ENCODE results near the gene WNT6. TPM values are rescaled to one million over a fixed set of nuclear protein-coding genes. Genes with fewer than 3 reads are reported as not detected.

The WNT6 gene
- total RNA-seq, 2 donors from 2014 or later: 0.19 TPM

DNA sequence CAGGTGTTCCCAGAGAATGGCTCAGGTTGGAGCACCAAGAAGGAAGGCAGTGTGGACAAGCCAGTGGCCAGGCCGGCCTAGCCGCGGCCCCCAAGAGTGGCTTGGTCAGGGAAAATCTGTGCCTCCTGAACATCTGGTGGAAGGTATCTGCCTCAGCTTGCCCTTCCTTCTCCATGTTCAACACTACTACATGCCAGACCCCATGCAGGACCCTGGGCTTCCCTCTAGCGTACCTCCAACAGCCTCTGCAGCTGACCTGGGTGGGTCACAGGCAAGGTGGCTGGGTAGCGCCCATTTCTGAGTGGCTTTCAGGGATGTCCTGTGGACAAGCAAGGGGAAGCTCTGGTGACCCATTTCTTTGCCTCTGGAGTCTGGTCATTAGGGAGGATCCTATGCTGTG is 28.7 kb downstream of the WNT6 start:
- peaks cover 33% of the 10 kb centered on the region for H3K4me1 Mint-ChIP-seq (ENCODE audit: low read depth)
- H3K36me3 Mint-ChIP-seq (ENCODE audit: insufficient read depth in 2 of 2): peaks cover 0 to 1% of the 10 kb centered on the region in 2 donors
- no peak overlapping the region for H3K27ac Mint-ChIP-seq
- no peaks in the 10 kb centered on the region for H3K9me3 Mint-ChIP-seq
- DNase-seq (no peak), ATAC-seq (replicated peaks in 1 of 2) (no peak)
- H3K4me3 Mint-ChIP-seq: no peak overlapping the region
- H3K27me3 Mint-ChIP-seq (ENCODE audit: low read depth): peaks cover 12% of the 10 kb centered on the region

DNA sequence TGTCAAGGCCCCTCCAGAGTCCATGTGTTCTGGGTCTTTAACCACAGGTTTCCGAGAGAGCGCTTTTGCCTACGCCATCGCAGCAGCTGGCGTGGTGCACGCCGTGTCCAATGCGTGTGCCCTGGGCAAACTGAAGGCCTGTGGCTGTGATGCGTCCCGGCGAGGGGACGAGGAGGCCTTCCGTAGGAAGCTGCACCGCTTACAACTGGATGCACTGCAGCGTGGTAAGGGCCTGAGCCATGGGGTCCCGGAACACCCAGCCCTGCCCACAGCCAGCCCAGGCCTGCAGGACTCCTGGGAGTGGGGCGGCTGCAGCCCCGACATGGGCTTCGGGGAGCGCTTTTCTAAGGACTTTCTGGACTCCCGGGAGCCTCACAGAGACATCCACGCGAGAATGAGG is 30.3 kb downstream of the WNT6 start:
- Mint-ChIP-seq H3K36me3 (ENCODE audit: insufficient read depth in 2 of 2) (peaks cover 0 to 3% of the 10 kb centered on the region in 2 donors), H3K4me1 (ENCODE audit: low read depth) (peaks cover 43% of the 10 kb centered on the region), H3K27ac (no peak overlapping the region), H3K27me3 (ENCODE audit: low read depth) (peaks cover 12% of the 10 kb centered on the region), H3K9me3 (no peaks in the 10 kb centered on the region), H3K4me3 (no peak overlapping the region)
- ATAC-seq (replicated peaks in 1 of 2) (no peak), DNase-seq (no peak)

DNA sequence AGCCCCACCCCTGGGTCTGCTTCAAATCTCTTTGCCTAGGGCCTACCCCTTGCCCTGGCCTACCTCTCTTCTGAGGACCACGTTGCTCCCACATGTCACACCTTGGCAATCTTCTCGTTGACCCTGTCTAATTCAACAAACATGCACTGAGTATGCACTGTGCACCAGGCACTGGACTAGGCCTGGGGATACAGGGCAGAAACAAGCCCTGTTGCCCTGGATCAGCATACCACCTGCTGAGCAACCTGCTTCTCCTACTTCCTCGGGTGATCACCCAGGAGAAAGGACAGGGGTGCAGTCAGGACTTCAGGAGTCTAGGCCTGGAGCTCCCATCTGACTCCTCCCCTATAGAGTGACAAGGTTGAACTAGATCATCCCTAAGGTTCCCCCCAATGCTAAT is 30.8 kb downstream of the WNT6 start:
- Mint-ChIP-seq H3K27ac (no peak overlapping the region), H3K36me3 (ENCODE audit: insufficient read depth in 2 of 2) (peaks cover 0 to 3% of the 10 kb centered on the region in 2 donors), H3K4me1 (ENCODE audit: low read depth) (peaks cover 43% of the 10 kb centered on the region), H3K27me3 (ENCODE audit: low read depth) (peaks cover 8% of the 10 kb centered on the region), H3K9me3 (no peaks in the 10 kb centered on the region), H3K4me3 (no peak overlapping the region)
- DNase-seq (no peak), ATAC-seq (replicated peaks in 1 of 2) (no peak)

DNA sequence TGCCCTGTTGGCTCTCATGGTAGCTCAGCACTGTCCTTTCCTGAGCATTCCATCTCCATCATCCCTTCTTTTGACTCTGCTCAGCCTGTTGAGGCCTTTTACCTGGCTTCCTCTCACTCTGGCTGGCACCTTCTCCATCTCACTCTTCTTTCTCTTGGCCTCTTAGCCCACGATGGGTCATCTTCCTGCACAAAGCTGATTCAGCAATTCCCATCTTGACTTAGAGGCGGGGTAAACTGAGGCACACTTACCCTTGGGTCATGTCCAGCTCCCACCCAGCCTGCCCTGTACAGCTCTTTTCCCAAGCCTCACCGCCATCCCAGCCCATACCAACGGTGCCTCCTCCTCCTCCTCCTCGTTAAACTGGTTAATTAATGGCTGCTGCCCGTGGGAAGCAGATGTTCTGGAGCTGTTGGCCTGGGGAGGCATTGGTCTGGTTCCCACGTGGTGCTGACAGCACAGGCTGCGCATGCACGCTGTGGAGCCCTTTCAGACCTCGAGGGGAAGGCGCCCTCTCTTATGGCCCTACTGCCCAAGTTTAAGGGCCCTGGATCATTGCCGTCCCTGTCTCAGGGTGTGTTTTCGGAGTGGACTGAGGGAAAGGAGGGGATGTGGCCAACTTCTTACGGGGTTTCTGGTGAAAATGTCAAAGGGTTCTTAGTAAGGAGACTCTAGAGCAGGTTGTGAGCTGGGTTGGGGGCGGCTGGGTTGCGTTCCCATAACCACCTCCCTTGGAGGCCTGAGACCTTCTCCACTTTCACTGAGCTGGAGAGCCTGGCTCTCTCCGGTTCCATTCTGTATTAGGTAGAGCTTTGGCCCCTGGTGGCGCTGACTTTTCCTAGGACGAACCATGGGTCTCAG is 31.9 kb downstream of the WNT6 start:
- Mint-ChIP-seq H3K36me3 (ENCODE audit: insufficient read depth in 2 of 2) (peaks cover 0 to 3% of the 10 kb centered on the region in 2 donors), H3K27ac (peak overlapping the region; percentile 58), H3K27me3 (ENCODE audit: low read depth) (peaks cover 8% of the 10 kb centered on the region), H3K4me1 (ENCODE audit: low read depth) (peaks cover 53% of the 10 kb centered on the region), H3K9me3 (no peaks in the 10 kb centered on the region), H3K4me3 (peak overlapping the region; percentile 56 to 71)
- ATAC-seq (replicated peaks in 1 of 2) (no peak), DNase-seq (no peak)

DNA sequence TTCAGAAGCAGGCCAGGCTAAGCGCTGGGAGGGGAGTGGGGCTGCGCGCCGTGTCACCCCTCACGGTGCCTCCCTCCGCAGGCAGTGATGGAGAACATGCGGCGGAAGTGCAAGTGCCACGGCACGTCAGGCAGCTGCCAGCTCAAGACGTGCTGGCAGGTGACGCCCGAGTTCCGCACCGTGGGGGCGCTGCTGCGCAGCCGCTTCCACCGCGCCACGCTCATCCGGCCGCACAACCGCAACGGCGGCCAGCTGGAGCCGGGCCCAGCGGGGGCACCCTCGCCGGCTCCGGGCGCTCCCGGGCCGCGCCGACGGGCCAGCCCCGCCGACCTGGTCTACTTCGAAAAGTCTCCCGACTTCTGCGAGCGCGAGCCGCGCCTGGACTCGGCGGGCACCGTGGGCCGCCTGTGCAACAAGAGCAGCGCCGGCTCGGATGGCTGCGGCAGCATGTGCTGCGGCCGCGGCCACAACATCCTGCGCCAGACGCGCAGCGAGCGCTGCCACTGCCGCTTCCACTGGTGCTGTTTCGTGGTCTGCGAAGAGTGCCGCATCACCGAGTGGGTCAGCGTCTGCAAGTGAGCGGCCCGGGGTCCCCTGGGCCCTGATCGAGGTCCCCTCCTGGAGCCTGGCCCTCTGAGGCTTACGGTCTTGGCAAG is 33.2 kb downstream of the WNT6 start:
- DNase-seq (peak; percentile 89), ATAC-seq (replicated peaks in 1 of 2) (peak; percentile 68 to 70)
- Mint-ChIP-seq H3K27ac (peak overlapping the region; percentile 71), H3K9me3 (no peaks in the 10 kb centered on the region), H3K27me3 (ENCODE audit: low read depth) (peaks cover 8% of the 10 kb centered on the region), H3K4me3 (peak overlapping the region; percentile 69 to 83), H3K36me3 (ENCODE audit: insufficient read depth in 2 of 2) (peaks cover 0 to 3% of the 10 kb centered on the region in 2 donors), H3K4me1 (ENCODE audit: low read depth) (peaks cover 55% of the 10 kb centered on the region)

DNA sequence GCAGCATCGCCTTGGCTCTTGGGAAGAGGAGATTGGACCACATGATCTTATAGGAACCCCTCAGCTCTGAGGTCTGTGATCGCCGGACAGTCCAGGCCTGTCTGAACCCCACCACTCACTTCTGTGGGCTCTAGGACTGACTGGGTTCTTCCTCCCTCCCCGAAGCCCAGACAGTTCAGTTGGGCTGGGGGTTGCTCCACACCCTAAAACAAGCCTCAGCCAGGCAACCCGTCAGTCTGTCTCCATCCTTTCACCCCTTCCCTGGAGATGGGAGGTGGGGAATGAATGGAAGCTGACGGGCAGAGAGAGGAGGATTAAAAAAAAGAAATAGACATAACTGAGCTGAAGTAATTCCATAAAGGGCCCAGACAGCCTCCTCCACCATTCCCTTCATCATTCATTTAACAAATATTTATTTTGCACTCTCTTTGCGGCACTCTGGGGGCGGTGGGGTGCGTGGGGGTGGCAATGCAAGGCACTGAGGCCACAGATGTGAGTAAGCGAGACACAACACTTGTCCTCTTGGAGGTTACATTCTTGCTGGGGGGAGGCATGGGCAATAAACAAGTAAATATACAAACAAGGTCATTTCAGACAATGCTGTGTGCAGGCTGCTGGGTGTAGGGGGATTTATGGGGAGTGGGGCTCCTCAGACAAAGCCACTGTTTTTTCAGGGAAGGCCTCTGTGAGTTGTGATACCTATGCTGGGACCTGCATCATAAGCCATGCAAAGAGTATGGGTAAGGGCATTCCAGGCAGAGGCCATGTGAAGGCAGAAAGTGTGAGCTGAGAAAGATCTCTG is 33.9 kb downstream of the WNT6 start:
- Mint-ChIP-seq H3K36me3 (ENCODE audit: insufficient read depth in 2 of 2) (peaks cover 0 to 3% of the 10 kb centered on the region in 2 donors), H3K9me3 (no peaks in the 10 kb centered on the region), H3K27me3 (ENCODE audit: low read depth) (peaks cover 15% of the 10 kb centered on the region), H3K27ac (peak overlapping the region; percentile 71), H3K4me1 (ENCODE audit: low read depth) (peaks cover 62% of the 10 kb centered on the region), H3K4me3 (peak overlapping the region; percentile 69 to 83)
- ATAC-seq (replicated peaks in 1 of 2): no peak
- DNase-seq: no peak

DNA sequence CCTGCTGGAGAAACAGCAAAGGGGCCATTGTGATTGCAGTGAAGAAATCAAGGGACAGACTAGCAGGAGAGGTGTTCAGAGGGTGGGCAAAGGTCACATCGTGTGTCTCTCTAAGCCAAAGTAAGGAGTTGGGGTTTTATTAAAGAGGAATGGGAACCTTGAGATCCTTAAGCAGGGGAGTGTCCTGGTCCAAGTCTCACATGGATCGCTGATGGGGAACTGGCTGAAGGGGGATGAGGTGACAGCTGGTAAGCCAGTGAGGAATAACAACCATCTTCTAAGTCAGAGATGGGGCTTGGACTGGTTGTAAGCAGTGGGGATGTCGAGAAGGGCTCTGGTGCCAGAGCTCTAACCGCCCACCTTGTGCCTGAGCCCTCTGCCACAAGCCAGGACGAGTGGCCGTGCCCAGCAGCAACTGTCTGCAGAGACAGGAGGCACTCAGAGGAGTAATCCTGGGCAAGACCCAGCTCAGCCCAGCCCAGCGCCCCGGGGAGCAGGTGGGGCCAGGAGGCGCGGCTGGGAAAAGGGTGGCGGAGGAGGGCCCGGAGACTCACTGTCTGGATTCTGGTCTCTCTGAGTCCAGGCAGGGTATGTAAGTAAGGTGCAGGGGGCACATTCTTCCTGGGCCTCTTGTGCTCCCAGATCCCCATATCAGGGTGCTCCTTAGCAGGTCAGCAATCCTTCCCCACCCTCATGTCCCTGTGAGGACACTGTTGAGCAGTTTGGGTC is 34.7 kb downstream of the WNT6 start:
- H3K9me3 Mint-ChIP-seq: no peaks in the 10 kb centered on the region

DNA sequence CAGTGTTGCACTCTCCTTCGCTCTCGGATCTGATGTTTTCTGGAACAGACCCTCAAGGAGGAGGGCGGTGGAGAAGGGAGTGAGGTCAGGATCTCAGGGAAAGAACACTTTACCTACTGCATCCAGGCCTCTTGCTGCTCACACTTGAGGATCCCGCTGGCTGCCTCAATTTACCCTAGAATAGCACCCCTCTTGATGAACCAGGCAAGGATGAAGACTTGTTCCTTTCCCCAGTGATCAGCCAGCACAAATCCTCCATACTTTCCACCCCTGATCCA is 35.2 kb downstream of the WNT6 start:
- H3K9me3 Mint-ChIP-seq: no peaks in the 10 kb centered on the region
- peaks cover 66% of the 10 kb centered on the region for H3K4me1 Mint-ChIP-seq (ENCODE audit: low read depth)
- DNase-seq (no peak), ATAC-seq (replicated peaks in 1 of 2) (no peak)
- H3K4me3 Mint-ChIP-seq: peak overlapping the region; percentile 73 to 84
- H3K36me3 Mint-ChIP-seq (ENCODE audit: insufficient read depth in 2 of 2): peaks cover 0 to 3% of the 10 kb centered on the region in 2 donors
- H3K27ac Mint-ChIP-seq: no peak overlapping the region
- H3K27me3 Mint-ChIP-seq (ENCODE audit: low read depth): peaks cover 28% of the 10 kb centered on the region

More for the DNA sequence above, 34.7 kb downstream of the WNT6 start:
- peaks cover 66% of the 10 kb centered on the region for H3K4me1 Mint-ChIP-seq (ENCODE audit: low read depth)
- H3K4me3 Mint-ChIP-seq: peak overlapping the region; percentile 69 to 84
- no peak for DNase-seq
- H3K27me3 Mint-ChIP-seq (ENCODE audit: low read depth): peaks cover 22% of the 10 kb centered on the region
- H3K36me3 Mint-ChIP-seq (ENCODE audit: insufficient read depth in 2 of 2): peaks cover 0 to 3% of the 10 kb centered on the region in 2 donors
- no peak for ATAC-seq (replicated peaks in 1 of 2)
- no peak overlapping the region for H3K27ac Mint-ChIP-seq

DNA sequence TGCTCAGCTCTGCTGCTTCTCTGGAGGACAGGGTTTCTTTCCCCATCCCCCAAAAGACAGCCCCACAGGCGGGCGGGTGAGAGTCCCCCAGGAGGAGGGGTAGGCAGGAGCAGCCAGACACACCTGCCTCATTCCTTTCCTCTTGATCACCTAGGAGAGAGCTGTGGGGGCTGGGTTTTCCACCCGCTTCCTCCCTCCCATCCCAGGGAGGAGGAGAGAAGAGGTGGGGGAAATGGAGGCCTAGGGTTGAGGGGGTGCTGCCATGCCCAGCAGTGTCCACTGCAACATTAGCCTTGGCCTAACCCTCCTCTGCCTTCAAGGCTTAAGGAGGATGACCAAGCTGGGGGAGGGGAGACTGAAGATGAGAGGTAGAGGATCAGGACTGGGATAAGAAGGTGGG is 35.7 kb downstream of the WNT6 start:
- DNase-seq (no peak), ATAC-seq (replicated peaks in 1 of 2) (no peak)
- H3K27ac Mint-ChIP-seq: peak overlapping the region; percentile 30
- H3K9me3 Mint-ChIP-seq: no peaks in the 10 kb centered on the region
- H3K4me3 Mint-ChIP-seq: peak overlapping the region; percentile 73 to 84
- H3K4me1 Mint-ChIP-seq (ENCODE audit: low read depth): peaks cover 66% of the 10 kb centered on the region
- peaks cover 0 to 3% of the 10 kb centered on the region in 2 donors for H3K36me3 Mint-ChIP-seq (ENCODE audit: insufficient read depth in 2 of 2)
- peaks cover 29% of the 10 kb centered on the region for H3K27me3 Mint-ChIP-seq (ENCODE audit: low read depth)

DNA sequence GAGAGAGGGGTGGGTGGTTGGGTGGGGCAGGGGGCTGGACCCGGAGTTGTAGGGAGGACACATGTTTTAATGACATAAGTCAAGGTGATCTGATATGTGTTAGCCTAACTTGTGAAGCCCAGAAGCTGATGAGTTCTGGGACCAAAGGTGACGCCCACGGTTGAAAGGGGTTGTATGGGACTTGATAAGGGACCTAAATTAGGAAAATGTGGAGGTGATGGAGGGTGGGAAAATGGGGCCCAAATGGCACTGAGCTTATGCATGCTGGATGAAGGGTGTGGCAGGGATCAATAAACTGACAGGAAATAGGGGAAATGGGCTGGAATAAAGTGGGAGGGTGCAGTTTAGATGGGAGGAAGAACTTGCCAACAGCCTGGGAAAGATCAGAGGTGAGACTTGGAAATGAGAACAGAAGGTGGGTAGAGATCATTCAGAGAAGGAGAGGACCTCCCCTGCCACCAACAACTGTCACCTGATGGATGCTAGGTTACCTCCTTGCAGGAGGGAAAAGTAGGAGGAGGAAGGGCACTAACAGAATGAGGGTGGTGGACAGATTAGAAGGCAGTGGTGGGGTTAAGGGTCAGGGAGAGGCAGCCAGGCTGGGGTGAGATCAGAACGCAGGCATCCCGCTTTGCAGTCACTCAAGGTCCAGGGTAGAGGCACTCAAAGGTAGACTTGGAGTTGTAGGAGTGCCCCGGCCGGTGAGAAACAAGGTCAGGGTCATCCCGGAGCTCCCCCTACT is 36.3 kb downstream of the WNT6 start:
- Mint-ChIP-seq H3K9me3 (no peaks in the 10 kb centered on the region), H3K36me3 (ENCODE audit: insufficient read depth in 2 of 2) (peaks cover 0 to 3% of the 10 kb centered on the region in 2 donors), H3K4me3 (peak overlapping the region; percentile 73 to 84), H3K27ac (peak overlapping the region; percentile 36), H3K4me1 (ENCODE audit: low read depth) (peaks cover 66% of the 10 kb centered on the region), H3K27me3 (ENCODE audit: low read depth) (peaks cover 35% of the 10 kb centered on the region)
- no peak for DNase-seq
- peak in 1 of 2 donors; percentile 29 for ATAC-seq (replicated peaks in 1 of 2)

DNA sequence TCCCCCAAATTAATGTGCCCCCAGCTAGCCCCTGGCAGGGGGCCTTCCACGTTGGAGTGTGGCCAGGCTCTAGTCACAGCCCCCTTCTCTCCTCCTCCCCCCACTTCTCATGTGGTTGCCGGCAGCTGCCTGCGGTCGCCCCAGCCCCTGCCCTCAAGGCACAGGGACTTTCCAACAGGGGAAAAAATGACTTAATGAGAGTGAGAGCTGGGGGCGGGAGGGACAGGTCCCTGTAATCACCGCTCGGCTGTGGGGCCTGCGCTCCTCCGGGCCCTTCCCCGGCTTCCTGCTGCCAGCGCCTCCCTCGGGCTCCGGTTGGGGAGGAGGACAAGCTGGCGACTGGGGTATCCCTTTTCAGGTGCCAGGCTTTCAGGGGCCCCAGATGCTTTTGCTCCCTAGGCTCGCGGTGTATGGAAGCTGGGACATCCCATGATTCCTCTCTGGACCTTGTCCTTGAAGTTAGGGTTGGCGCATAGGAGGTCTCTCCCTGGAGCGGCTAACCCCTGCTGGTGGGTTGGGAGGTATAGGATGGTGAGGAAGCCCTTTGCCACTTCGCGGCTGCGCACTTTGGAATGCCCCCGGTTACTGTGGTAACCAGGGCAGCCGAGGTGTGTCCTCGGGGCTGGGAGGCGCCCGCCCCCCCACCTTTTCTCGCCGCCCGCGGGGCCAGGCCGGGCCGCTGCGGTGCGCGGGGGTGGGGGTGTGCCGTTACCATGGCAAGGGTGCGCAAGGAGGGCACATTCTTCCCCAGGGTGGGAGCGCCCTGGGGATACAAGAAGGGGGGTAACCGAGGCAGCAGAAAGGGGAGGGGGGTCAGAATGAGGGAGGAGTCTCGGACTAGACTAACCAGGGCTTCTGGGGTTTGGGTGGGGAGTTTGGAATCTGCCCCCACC is 37.1 kb downstream of the WNT6 start:
- peaks cover 58% of the 10 kb centered on the region for H3K4me1 Mint-ChIP-seq (ENCODE audit: low read depth)
- peak overlapping the region; percentile 60 for H3K27ac Mint-ChIP-seq
- H3K9me3 Mint-ChIP-seq: no peaks in the 10 kb centered on the region
- peaks cover 0 to 3% of the 10 kb centered on the region in 2 donors for H3K36me3 Mint-ChIP-seq (ENCODE audit: insufficient read depth in 2 of 2)
- peaks cover 43% of the 10 kb centered on the region for H3K27me3 Mint-ChIP-seq (ENCODE audit: low read depth)
- peak; percentile 72 for ATAC-seq (replicated peaks in 1 of 2)
- DNase-seq: peak; percentile 91 to 94
- H3K4me3 Mint-ChIP-seq: peak overlapping the region; percentile 73 to 84
